IMR-90 (cell line): Measurements from ENCODE around the gene PIP5K1B. TPM values are rescaled to one million over a fixed set of nuclear protein-coding genes. Genes with fewer than 3 reads are reported as not detected.

ENCODE experiments used
- ATAC-seq: fragments of 200-7000 bp; cut with Tn5 transposase; 2 replicates; pipeline ENCODE4 v1.9.1; 2020; ENCODE audit warnings: low read depth, mild to moderate bottlenecking, moderate library complexity
- BruUV-seq: library from RNA; stranded (reverse); fragments of 400-500 nt; replicated peaks from 2 replicates; lab custom pipeline; 2021; lab: Mats Ljungman, UMichigan
- CTCF ChIA-PET: fragments of 300-600 bp; formaldehyde crosslinking; extraction: SDS; loops from one replicate; lab custom pipeline; 2021; ENCODE audit warnings: antibody characterized with exemption; lab: Yijun Ruan, JAX
- POLR2A ChIA-PET: fragments of 300-600 bp; sonication (Branson Sonifier 250); formaldehyde crosslinking; loops from one replicate; lab custom pipeline; 2022; ENCODE audit warnings: antibody characterized with exemption; ENCODE audit not compliant: unreplicated experiment; lab: Charles Lee
- DNase-seq: peaks from one replicate; pipeline ENCODE4 v3.0.0; 2013
- H2AFZ ChIP-seq: replicated peaks from 2 replicates; pipeline ENCODE3; 2013; ENCODE audit warnings: low read length, mild to moderate bottlenecking; ENCODE audit not compliant: poor library complexity
- H2AK5ac ChIP-seq: 2 replicates; pipeline ENCODE4 v1.6.1; 2013; ENCODE audit warnings: low read depth, low read length, inconsistent platforms
- H2AK9ac ChIP-seq: replicated peaks from 2 replicates; pipeline ENCODE3; 2013; ENCODE audit warnings: mild to moderate bottlenecking, low read depth, low read length, moderate library complexity; ENCODE audit not compliant: poor library complexity
- H2BK120ac ChIP-seq: 2 replicates; pipeline ENCODE4 v1.6.1; 2013; ENCODE audit warnings: low read depth, low read length, inconsistent platforms
- H2BK15ac ChIP-seq: 3 replicates; pipeline ENCODE4 v1.6.1; 2013; ENCODE audit warnings: low read depth, low read length, inconsistent platforms
- H2BK20ac ChIP-seq: 2 replicates; pipeline ENCODE4 v1.6.1; 2013; ENCODE audit warnings: low read depth, mild to moderate bottlenecking, inconsistent platforms, low read length, moderate library complexity
- H2BK5ac ChIP-seq: 2 replicates; pipeline ENCODE4 v1.6.1; 2013; ENCODE audit warnings: mild to moderate bottlenecking, low read depth, low read length, inconsistent platforms; ENCODE audit not compliant: poor library complexity, severe bottlenecking
- H3K14ac ChIP-seq: replicated peaks from 2 replicates; pipeline ENCODE4 v1.6.1; 2013; ENCODE audit warnings: low read depth, low read length, inconsistent platforms
- H3K18ac ChIP-seq: 2 replicates; pipeline ENCODE4 v1.6.1; 2013; ENCODE audit warnings: low read depth, low read length, control low read depth
- H3K23ac ChIP-seq: 2 replicates; pipeline ENCODE4 v1.6.1; 2013; ENCODE audit warnings: low read depth, low read length, inconsistent platforms
- H3K27ac ChIP-seq: 2 replicates; pipeline ENCODE4 v1.5.1; 2013; ENCODE audit warnings: mild to moderate bottlenecking, control low read depth, low read length; ENCODE audit not compliant: insufficient read depth
- H3K27me3 ChIP-seq: 2 replicates; pipeline ENCODE4 v1.6.1; 2013; ENCODE audit warnings: low read length; ENCODE audit not compliant: control insufficient read depth, insufficient read depth
- H3K36me3 ChIP-seq: 2 replicates; pipeline ENCODE4 v1.6.1; 2013; ENCODE audit warnings: low read length, mixed read lengths; ENCODE audit not compliant: control insufficient read depth, insufficient read depth
- H3K4ac ChIP-seq: 2 replicates; pipeline ENCODE4 v1.6.1; 2013; ENCODE audit warnings: low read depth, low read length, inconsistent platforms
- H3K4me1 ChIP-seq: 2 replicates; pipeline ENCODE4 v1.6.1; 2013; ENCODE audit warnings: low read length, mixed read lengths; ENCODE audit not compliant: control insufficient read depth, insufficient read depth
- H3K4me2 ChIP-seq: 2 replicates; pipeline ENCODE4 v1.6.1; 2013; ENCODE audit warnings: low read depth, mild to moderate bottlenecking, control low read depth, low read length, moderate library complexity
- H3K4me3 ChIP-seq: 2 replicates; pipeline ENCODE4 v1.5.1; 2013; ENCODE audit warnings: low read depth, mild to moderate bottlenecking, control low read depth, low read length, moderate library complexity; ENCODE audit not compliant: insufficient read depth
- H3K56ac ChIP-seq: 2 replicates; pipeline ENCODE4 v1.6.1; 2013; ENCODE audit warnings: low read length, inconsistent platforms; ENCODE audit not compliant: insufficient read depth; ENCODE audit errors: extremely low read depth
- H3K79me1 ChIP-seq, 2 experiments: 2 replicates each; pipeline ENCODE4 v1.6.1; 2013; ENCODE audit warnings: low read length in 2 of 2, inconsistent platforms in 1 of 2, low read depth in 1 of 2
- H3K9ac ChIP-seq: 2 replicates; pipeline ENCODE4 v1.6.1; 2013; ENCODE audit warnings: low read depth, low read length, control low read depth
- H3K9me1 ChIP-seq: 2 replicates; pipeline ENCODE4 v1.6.1; 2013; ENCODE audit warnings: low read length, inconsistent platforms; ENCODE audit not compliant: insufficient read depth
- H3K9me3 ChIP-seq: 2 replicates; pipeline ENCODE4 v1.6.1; 2013; ENCODE audit warnings: low read length; ENCODE audit not compliant: control insufficient read depth, insufficient read depth
- H4K20me1 ChIP-seq: 2 replicates; pipeline ENCODE4 v1.6.1; 2013; ENCODE audit warnings: low read length, inconsistent platforms; ENCODE audit not compliant: insufficient read depth
- H4K5ac ChIP-seq: 2 replicates; pipeline ENCODE4 v1.6.1; 2013; ENCODE audit warnings: mild to moderate bottlenecking, low read depth, low read length, control low read depth
- H4K8ac ChIP-seq, 2 experiments: 2 replicates each; pipeline ENCODE4 v1.6.1; 2013; ENCODE audit warnings: low read depth in 2 of 2, low read length in 2 of 2, control low read depth in 1 of 2, inconsistent platforms in 1 of 2
- H4K91ac ChIP-seq: 2 replicates; pipeline ENCODE4 v1.6.1; 2013; ENCODE audit warnings: low read depth, low read length, inconsistent platforms; ENCODE audit not compliant: insufficient read depth
- CEBPB ChIP-seq: IDR thresholded peaks from 2 replicates; pipeline ENCODE4 v1.6.1; 2012; ENCODE audit warnings: low read depth, low read length, improper control_type of control experiment
- MXI1 ChIP-seq: IDR thresholded peaks from 2 replicates; pipeline ENCODE4 v1.6.1; 2012; ENCODE audit warnings: low read depth, mild to moderate bottlenecking, low read length, moderate library complexity, borderline replicate concordance
- NFE2L2 ChIP-seq: fragments of 150-350 bp; IDR thresholded peaks from 2 replicates; pipeline ENCODE4 v1.6.1; 2016; ENCODE audit warnings: low read depth, mild to moderate bottlenecking, low read length
- RAD21 ChIP-seq: IDR thresholded peaks from 2 replicates; pipeline ENCODE4 v1.6.1; 2012; ENCODE audit warnings: low read length, improper control_type of control experiment
- SMC3 ChIP-seq: fragments of 150-350 bp; IDR thresholded peaks from 2 replicates; pipeline ENCODE4 v1.6.1; 2016; ENCODE audit warnings: low read depth, mild to moderate bottlenecking, antibody characterized with exemption, low read length, moderate library complexity
- WGBS, 2 experiments: methylation state at CpG; one replicate each; pipeline versions ENCODE4 v1.1.5 to v1.1.7; 2013; ENCODE audit warnings: missing lambda C conversion rate in 2 of 2; ENCODE audit not compliant: insufficient read length in 1 of 2; ENCODE audit errors: extremely low coverage in 2 of 2; 5-methylcytosine and 5-hydroxymethylcytosine counted together
- dilution Hi-C: fragments of 300-500 bp; cut with HindIII; formaldehyde crosslinking; loops from one replicate; pipeline ENCODE4 v1.14.3; 2018; ENCODE audit warnings: low sequenced_read_pairs; ENCODE audit not compliant: unreplicated experiment
- in situ Hi-C: fragments of 300-500 bp; cut with MboI; formaldehyde crosslinking; loops from 3 replicates; pipeline ENCODE4 v1.14.3; 2019; ENCODE audit warnings: low sequenced_read_pairs, inconsistent platforms, mixed read lengths
- intact Hi-C: fragments of 100-400 bp; cut with micrococcal nuclease; formaldehyde crosslinking; loops from 2 replicates; pipeline ENCODE4 v1.10.0; 2022
- polyA plus RNA-seq, 3 experiments: library from polyadenylated mRNA; depleted of rRNA; stranded (reverse); fragments of >200 nt; gene quantifications; 2 replicates each; pipeline ENCODE4 v1.2.3, GENCODE V29; 2012; ENCODE audit warnings: low replicate concordance in 1 of 3
- total RNA-seq: library from RNA; depleted of rRNA; stranded (reverse); fragments of >200 nt; gene quantifications from 2 replicates; pipeline ENCODE4 v1.2.3, GENCODE V29; 2012
- TF ChIP-seq, protein P1 (sequence below): conservative IDR thresholded peaks from 2 replicates; pipeline ENCODE4 v1.5.1; 2012; ENCODE audit warnings: mild to moderate bottlenecking, low read depth, low read length, improper control_type of control experiment

PIP5K1B gene
- total and polyA plus RNA-seq, 2 of the 4 experiments (the other 2 are of a cell fraction): not detected

DNA sequence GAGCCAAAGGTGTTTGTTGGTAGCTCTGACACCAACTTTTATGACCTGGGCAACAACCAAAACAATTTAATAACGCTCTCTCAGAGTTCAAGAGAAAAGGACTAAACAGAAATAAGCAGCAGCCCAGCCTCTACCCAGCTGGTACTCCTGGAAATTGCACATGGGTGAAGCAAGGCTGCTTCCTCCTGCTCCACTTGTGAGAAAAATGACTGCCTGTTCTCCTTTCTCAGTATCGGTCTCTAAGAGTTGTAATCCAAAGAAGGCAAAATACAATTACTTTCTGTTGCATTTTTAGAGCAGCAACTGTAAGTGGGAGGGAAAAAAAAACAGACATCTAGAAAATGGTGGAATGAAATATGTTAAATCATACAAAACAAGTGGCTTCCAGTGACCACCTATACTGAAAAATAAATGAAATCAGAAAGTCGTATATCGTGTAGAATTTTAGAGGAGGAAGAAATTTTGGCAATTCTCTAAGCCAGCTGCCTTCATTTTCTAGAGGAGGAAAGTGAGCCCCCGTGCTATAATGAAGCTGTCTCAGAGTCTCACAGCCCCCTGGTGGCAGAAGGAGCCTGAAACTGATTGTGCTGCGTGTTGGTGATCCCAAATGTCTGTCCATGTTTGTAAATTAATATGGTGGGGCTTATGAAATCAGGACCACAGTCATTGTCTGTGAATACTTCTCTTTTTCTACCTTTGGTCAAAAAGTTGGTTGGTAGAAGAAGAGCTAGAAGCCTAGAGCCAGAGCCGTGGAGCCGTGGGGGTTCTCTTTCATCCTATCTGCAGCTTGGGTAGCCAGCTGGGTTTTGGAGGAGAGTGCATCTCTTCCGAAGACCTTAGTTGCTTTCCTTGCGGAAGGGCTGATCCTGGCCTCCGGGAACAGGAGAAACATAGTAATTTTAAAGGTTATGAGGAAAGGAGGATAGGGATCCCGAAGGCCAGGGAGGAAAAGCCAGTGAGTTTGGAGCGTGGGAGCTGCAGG is 139.9 kb downstream of the PIP5K1B start:
- no peak overlapping the region for H4K91ac ChIP-seq
- H2BK15ac ChIP-seq: no peak overlapping the region
- in situ Hi-C loops: no loop called here
- no peaks in the 10 kb centered on the region for H3K9me3 ChIP-seq
- 30% methylated on average over 4 of the region's 13 CpGs; no CpG with 5 or more reads in 1 of the 2 experiments for WGBS, 2 experiments
- dilution Hi-C loops: no loop called here
- POLR2A ChIA-PET: no interaction called here
- no peaks in the 10 kb centered on the region for H3K36me3 ChIP-seq
- no peak overlapping the region for H2BK5ac ChIP-seq
- H2AK9ac ChIP-seq: no peak overlapping the region
- no TSS peak for BruUV-seq
- no peak overlapping the region for H3K4ac ChIP-seq
- H3K4me1 ChIP-seq: no peaks in the 10 kb centered on the region
- intact Hi-C loops: loop anchor here (1.0 to 5.0 kb wide), 2 partner anchors 118 to 261 kb away; no protein-coding TSS in a partner anchor
- no peak overlapping the region for H2AK5ac ChIP-seq
- no peak overlapping the region for H4K8ac ChIP-seq
- ATAC-seq (no peak), DNase-seq (peak; percentile 8)
- no peak overlapping the region for H3K14ac ChIP-seq
- H3K56ac ChIP-seq: no peak overlapping the region
- no peak overlapping the region for H3K23ac ChIP-seq
- no peak overlapping the region for H2BK20ac ChIP-seq
- H3K27ac ChIP-seq: no peak overlapping the region
- no peak overlapping the region for H4K5ac ChIP-seq
- H3K4me3 ChIP-seq: no peak overlapping the region
- H3K9me1 ChIP-seq: no peaks in the 10 kb centered on the region
- H3K4me2 ChIP-seq: no peak overlapping the region
- H2BK120ac ChIP-seq: no peak overlapping the region
- no peaks in the 10 kb centered on the region for H3K27me3 ChIP-seq
- H4K20me1 ChIP-seq: no peaks in the 10 kb centered on the region
- TF ChIP-seq MXI1: no peak
- TF ChIP-seq NFE2L2: no peak
- TF ChIP-seq, protein P1, sequence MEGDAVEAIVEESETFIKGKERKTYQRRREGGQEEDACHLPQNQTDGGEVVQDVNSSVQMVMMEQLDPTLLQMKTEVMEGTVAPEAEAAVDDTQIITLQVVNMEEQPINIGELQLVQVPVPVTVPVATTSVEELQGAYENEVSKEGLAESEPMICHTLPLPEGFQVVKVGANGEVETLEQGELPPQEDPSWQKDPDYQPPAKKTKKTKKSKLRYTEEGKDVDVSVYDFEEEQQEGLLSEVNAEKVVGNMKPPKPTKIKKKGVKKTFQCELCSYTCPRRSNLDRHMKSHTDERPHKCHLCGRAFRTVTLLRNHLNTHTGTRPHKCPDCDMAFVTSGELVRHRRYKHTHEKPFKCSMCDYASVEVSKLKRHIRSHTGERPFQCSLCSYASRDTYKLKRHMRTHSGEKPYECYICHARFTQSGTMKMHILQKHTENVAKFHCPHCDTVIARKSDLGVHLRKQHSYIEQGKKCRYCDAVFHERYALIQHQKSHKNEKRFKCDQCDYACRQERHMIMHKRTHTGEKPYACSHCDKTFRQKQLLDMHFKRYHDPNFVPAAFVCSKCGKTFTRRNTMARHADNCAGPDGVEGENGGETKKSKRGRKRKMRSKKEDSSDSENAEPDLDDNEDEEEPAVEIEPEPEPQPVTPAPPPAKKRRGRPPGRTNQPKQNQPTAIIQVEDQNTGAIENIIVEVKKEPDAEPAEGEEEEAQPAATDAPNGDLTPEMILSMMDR: peak; percentile 39
- TF ChIP-seq SMC3: peak; percentile 46
- TF ChIP-seq RAD21: peak; percentile 35
- TF ChIP-seq CEBPB: no peak
- no peaks in the 10 kb centered on the region for H3K79me1 ChIP-seq
- no peak overlapping the region for H2AFZ ChIP-seq
- no peak overlapping the region for H3K9ac ChIP-seq
- no peak overlapping the region for H3K18ac ChIP-seq
- CTCF ChIA-PET: interaction anchor here (0.9 to 1.5 kb wide), 3 partner anchors 13 to 64 kb away, joined by 3 to 4 read pairs (median 3); no protein-coding TSS in a partner anchor
